ENCODE data around the gene DERL2. TPM values are rescaled to one million over a fixed set of nuclear protein-coding genes. Genes with fewer than 3 reads are reported as not detected.
A peak's percentile ranks its signal among the peaks of the same experiment; 100 is the strongest.

DERL2 gene
- total and polyA plus RNA-seq, 2 of the 4 experiments (the other 2 are of a cell fraction): 27.4 to 44.2 TPM

DNA sequence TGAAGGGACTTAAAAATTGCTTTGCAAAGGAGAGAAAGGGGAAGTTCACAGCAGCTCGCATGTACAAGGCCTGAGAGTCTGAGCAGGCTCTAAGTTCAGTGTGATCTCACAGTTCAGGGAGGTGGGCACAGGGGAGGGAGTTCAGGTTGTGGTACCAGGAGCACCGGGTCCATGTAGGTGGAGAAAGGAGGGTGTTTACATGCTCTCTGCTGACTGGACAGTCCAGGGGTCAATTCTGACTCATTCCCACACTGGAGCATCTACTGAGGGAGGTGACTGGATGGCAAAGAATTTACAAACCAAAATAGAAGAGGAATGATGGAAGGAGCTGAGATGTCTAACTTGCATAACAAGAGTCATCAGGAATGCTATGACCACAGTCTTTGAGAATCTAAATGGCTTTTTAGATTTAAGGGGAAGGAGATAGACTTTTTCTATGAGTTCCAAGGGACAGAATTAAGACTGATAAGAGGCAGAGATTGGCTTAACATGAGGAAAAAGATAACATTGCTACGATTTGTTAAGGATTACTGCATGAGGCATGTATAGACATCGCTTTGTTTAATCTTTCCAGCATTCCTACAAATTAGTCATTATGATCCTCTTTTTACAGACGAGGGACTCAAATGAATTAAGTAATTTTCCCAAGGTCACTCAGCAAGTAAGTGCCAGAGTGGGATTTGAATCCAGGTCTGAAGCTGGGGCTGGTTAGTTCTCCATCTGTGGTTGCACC lies 30.2 kb upstream of the DERL2 start:
- peak overlapping the region; percentile 97 for H3K18ac ChIP-seq (ENCODE audit: low read depth, low read length)
- peaks cover 31% of the 10 kb centered on the region for H3K9me1 ChIP-seq (ENCODE audit: insufficient read depth, low read length)
- peak overlapping the region; percentile 99 for H3K27ac ChIP-seq (ENCODE audit: insufficient read depth, low read length)
- peak overlapping the region; percentile 99 for H2BK20ac ChIP-seq (ENCODE audit: low read depth, low read length)
- H3K27me3 ChIP-seq (ENCODE audit: control insufficient read depth, insufficient read depth, low read length): no peaks in the 10 kb centered on the region
- peak overlapping the region; percentile 52 for H2AFZ ChIP-seq (replicated peaks; ENCODE audit: low read length, poor library complexity)
- DNase-seq (peak; percentile 100), ATAC-seq (ENCODE audit: low read depth) (peak; percentile 95)
- intact Hi-C loops (cut with micrococcal nuclease) (loop anchor here (1.0 kb wide), 2 partner anchors 8 to 30 kb away; partner anchors contain the start of genes DERL2 and MIS12), in situ Hi-C loops (cut with MboI; ENCODE audit: low sequenced_read_pairs) (no loop called here), dilution Hi-C loops (cut with HindIII; ENCODE audit: low sequenced_read_pairs, unreplicated experiment) (no loop called here)
- H3K79me1 ChIP-seq (ENCODE audit: low read depth in 1 of 2, low read length in 2 of 2): peaks cover 9 to 31% of the 10 kb centered on the region in 2 experiments
- peak overlapping the region; percentile 60 for H3K4me2 ChIP-seq (ENCODE audit: low read depth, low read length)
- peak overlapping the region; percentile 97 for H2AK5ac ChIP-seq (ENCODE audit: low read depth, low read length)
- peak overlapping the region; percentile 97 for H4K5ac ChIP-seq (ENCODE audit: low read depth, low read length)
- H3K9me3 ChIP-seq (ENCODE audit: control insufficient read depth, insufficient read depth, low read length): no peaks in the 10 kb centered on the region
- peak overlapping the region; percentile 71 for H2AK9ac ChIP-seq (replicated peaks; ENCODE audit: low read depth, low read length, poor library complexity)
- H3K14ac ChIP-seq (replicated peaks; ENCODE audit: low read depth, low read length): peak overlapping the region; percentile 93
- peaks cover 20% of the 10 kb centered on the region for H3K4me1 ChIP-seq (ENCODE audit: control insufficient read depth, insufficient read depth, low read length)
- peak overlapping the region; percentile 93 for H3K23ac ChIP-seq (ENCODE audit: low read depth, low read length)
- ChIA-PET CTCF (interaction anchor here (1.2 to 1.3 kb wide), 2 partner anchors 10 to 16 kb away, joined by 3 to 4 read pairs; a partner anchor contains a TSS), POLR2A (ENCODE audit: unreplicated experiment) (interaction anchor here (1.5 kb wide), 1 partner anchor 30 kb away, joined by 3 read pairs; the partner anchor contains the start of genes DERL2 and MIS12)
- no CpG with 5 or more reads among the region's 5 CpGs for whole genome bisulfite sequencing, 2 experiments (ENCODE audit: extremely low coverage in 2 of 2, insufficient read length in 1 of 2)
- peak overlapping the region; percentile 97 for H3K4ac ChIP-seq (ENCODE audit: low read depth, low read length)
- peak overlapping the region; percentile 98 for H2BK5ac ChIP-seq (ENCODE audit: low read depth, low read length, poor library complexity, severe bottlenecking)
- peak overlapping the region; percentile 86 to 97 for H4K8ac ChIP-seq (ENCODE audit: low read depth in 2 of 2, low read length in 2 of 2)
- H2BK120ac ChIP-seq (ENCODE audit: low read depth, low read length): peak overlapping the region; percentile 98
- peaks cover 5% of the 10 kb centered on the region; the same call in 1 of the 2 replicates for H3K36me3 ChIP-seq (ENCODE audit: control insufficient read depth, insufficient read depth, low read length)
- H4K91ac ChIP-seq (ENCODE audit: insufficient read depth, low read depth, low read length): peak overlapping the region; percentile 99
- peak overlapping the region; percentile 95 for H3K56ac ChIP-seq (ENCODE audit: extremely low read depth, insufficient read depth, low read length)
- TF ChIP-seq NFE2L2 (IDR thresholded peaks at IDR 0.05; ENCODE audit: low read depth, low read length) (peak; percentile 57; the same call in 1 of the 2 replicates), CEBPB (IDR thresholded peaks at IDR 0.05; ENCODE audit: low read depth, low read length) (peak; percentile 82), MAZ (IDR thresholded peaks at IDR 0.05; ENCODE audit: borderline replicate concordance, low read depth, low read length) (peak; percentile 40; the same call in 1 of the 2 replicates), RFX5 (IDR thresholded peaks at IDR 0.05; ENCODE audit: low read depth, low read length) (no peak), POLR2A (IDR thresholded peaks at IDR 0.05; ENCODE audit: low read depth, low read length) (no peak), BHLHE40 (IDR thresholded peaks at IDR 0.05; ENCODE audit: low read depth, low read length) (peak; percentile 71), FOS (IDR thresholded peaks at IDR 0.05; ENCODE audit: low read depth, low read length) (peak; percentile 100), CHD1 (IDR thresholded peaks at IDR 0.05; ENCODE audit: low read depth, low read length) (no peak), MAFK (IDR thresholded peaks at IDR 0.05; ENCODE audit: low read depth, low read length) (peak; percentile 86), RCOR1 (IDR thresholded peaks at IDR 0.05; ENCODE audit: insufficient replicate concordance, low read length) (no peak), MXI1 (IDR thresholded peaks at IDR 0.05; ENCODE audit: borderline replicate concordance, low read depth, low read length) (no peak)
- TF ChIP-seq, protein P1, sequence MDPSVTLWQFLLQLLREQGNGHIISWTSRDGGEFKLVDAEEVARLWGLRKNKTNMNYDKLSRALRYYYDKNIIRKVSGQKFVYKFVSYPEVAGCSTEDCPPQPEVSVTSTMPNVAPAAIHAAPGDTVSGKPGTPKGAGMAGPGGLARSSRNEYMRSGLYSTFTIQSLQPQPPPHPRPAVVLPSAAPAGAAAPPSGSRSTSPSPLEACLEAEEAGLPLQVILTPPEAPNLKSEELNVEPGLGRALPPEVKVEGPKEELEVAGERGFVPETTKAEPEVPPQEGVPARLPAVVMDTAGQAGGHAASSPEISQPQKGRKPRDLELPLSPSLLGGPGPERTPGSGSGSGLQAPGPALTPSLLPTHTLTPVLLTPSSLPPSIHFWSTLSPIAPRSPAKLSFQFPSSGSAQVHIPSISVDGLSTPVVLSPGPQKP (IDR thresholded peaks at IDR 0.05; ENCODE audit: borderline replicate concordance, low read depth, low read length): no peak
- TF ChIP-seq, protein P2, sequence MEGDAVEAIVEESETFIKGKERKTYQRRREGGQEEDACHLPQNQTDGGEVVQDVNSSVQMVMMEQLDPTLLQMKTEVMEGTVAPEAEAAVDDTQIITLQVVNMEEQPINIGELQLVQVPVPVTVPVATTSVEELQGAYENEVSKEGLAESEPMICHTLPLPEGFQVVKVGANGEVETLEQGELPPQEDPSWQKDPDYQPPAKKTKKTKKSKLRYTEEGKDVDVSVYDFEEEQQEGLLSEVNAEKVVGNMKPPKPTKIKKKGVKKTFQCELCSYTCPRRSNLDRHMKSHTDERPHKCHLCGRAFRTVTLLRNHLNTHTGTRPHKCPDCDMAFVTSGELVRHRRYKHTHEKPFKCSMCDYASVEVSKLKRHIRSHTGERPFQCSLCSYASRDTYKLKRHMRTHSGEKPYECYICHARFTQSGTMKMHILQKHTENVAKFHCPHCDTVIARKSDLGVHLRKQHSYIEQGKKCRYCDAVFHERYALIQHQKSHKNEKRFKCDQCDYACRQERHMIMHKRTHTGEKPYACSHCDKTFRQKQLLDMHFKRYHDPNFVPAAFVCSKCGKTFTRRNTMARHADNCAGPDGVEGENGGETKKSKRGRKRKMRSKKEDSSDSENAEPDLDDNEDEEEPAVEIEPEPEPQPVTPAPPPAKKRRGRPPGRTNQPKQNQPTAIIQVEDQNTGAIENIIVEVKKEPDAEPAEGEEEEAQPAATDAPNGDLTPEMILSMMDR (conservative IDR thresholded peaks at IDR 0.05; ENCODE audit: low read depth, low read length): no peak
- TF ChIP-seq, protein P3, sequence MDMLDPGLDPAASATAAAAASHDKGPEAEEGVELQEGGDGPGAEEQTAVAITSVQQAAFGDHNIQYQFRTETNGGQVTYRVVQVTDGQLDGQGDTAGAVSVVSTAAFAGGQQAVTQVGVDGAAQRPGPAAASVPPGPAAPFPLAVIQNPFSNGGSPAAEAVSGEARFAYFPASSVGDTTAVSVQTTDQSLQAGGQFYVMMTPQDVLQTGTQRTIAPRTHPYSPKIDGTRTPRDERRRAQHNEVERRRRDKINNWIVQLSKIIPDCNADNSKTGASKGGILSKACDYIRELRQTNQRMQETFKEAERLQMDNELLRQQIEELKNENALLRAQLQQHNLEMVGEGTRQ (IDR thresholded peaks at IDR 0.05; ENCODE audit: low read depth, low read length): no peak
- peak overlapping the region; percentile 96; the same call in 2 of the 3 replicates for H2BK15ac ChIP-seq (ENCODE audit: low read depth, low read length)
- peak overlapping the region; percentile 43 for H3K9ac ChIP-seq (ENCODE audit: low read depth, low read length)
- peaks cover 3% of the 10 kb centered on the region; the same call in 1 of the 2 replicates for H4K20me1 ChIP-seq (ENCODE audit: insufficient read depth, low read length)
- no TSS peak for BruUV-seq (replicated peaks)
- no peak overlapping the region for H3K4me3 ChIP-seq (ENCODE audit: insufficient read depth, low read depth, low read length)

Data from IMR-90 (cell line).